GM12892 (cell line): ENCODE results near the gene OR6C2.

Experiments used
- POLR2A ChIP-seq: IDR thresholded peaks from 2 replicates; pipeline ENCODE4 v1.6.1; 2011; ENCODE audit warnings: low read depth, low read length, control low read depth
- POLR2AphosphoS5 ChIP-seq: IDR thresholded peaks from 2 replicates; pipeline ENCODE4 v1.6.1; 2011; ENCODE audit warnings: low read depth, low read length, control low read depth
- TAF1 ChIP-seq: IDR thresholded peaks from 2 replicates; pipeline ENCODE4 v1.6.1; 2011; ENCODE audit warnings: low read depth, mild to moderate bottlenecking, control low read depth, low read length, borderline replicate concordance

- no peak for TF ChIP-seq POLR2AphosphoS5
- no peak for TF ChIP-seq POLR2A
- TF ChIP-seq TAF1: no peak
These were observed 17.9 kb upstream of the OR6C2 start, which contains the start of gene OR6C76 for GRCh38 chr12:55425954-55426353.
